Renal cortex interstitium (tissue), 11 donors: ENCODE results near the gene TLE7. TPM values are rescaled to one million over a fixed set of nuclear protein-coding genes. Genes with fewer than 3 reads are reported as not detected.

ENCODE experiments used
- DNase-seq, 11 donors: peaks; one replicate each; pipeline ENCODE4 v3.0.0-alpha.2; 2013; ENCODE audit warnings: low read depth in 9 of 11, low spot score in 4 of 11; ENCODE audit errors: extremely low read depth in 1 of 11
- polyA plus RNA-seq, 3 donors: library from polyadenylated mRNA; unstranded; fragments of 120-200 nt; gene quantifications; one replicate each; pipeline ENCODE4 v1.2.1, GENCODE V29; 2013; ENCODE audit not compliant: insufficient read length in 3 of 3

TLE7 gene
- polyA plus RNA-seq, 3 donors: not detected

GRCh38 chr16:71425746-71426068 is 16.1 kb downstream of the TLE7 start:
- no peak for DNase-seq

DNA sequence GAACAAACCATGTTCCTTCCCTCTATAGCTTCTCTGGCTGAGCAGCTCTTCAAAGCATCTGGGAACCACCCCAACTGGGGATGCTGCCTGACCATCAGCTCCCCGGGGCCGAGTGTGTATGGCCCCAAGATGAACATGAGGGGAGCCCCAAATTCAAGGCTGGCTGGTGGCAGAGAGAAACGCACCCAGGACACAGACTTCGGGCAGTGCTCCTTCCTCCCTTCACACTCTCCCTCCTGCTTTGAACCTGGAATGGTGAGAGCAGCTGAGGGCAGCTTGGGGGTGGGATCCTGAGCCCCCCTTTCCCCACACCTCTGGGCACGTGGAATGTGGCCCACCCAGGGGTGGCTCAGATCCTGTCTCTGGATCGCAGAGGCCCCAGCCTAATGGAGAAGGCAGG is 17.2 kb downstream of the TLE7 start:
- no peak for DNase-seq

DNA sequence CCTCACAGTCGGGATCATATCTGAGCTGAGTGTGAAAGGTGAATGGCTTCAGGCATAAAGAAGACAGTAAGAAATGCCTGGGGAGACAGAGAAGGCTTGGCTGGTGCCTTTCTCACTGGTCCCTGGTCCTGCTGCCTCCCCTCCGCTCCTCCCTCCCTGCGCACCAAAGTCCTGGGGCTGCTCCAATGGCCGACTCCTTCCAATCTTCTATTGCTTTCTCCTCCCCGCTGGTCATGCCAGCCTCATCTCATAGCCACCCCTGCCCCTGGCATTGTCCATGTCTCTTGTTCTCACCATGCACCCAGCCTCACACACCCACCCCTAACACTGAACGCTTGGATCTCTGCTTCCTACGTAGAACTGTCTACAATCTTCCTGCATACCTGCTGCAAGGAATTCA is 18.0 kb downstream of the TLE7 start:
- DNase-seq: no peak

DNA sequence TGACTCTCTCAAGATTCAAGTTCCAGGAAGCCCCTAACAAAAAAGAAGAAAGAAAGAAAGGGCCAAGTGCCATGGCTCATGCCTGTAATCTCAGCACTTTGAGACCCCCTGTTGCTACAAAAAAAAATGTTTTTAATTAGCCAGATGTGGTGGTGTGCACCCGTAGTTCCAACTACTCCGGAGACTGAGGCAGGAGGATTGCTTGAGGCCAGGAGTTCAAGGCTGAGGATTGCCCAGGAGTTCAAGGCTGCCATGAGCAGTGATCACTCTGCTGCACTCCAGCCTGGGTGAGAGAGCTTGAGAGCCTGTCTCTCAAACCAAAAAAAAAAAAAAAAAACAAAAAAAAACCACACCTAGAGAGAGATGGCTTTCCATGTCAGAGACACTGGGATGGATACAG is 18.8 kb downstream of the TLE7 start:
- DNase-seq: no peak

GRCh38 chr16:71421911-71422310 is 19.9 kb downstream of the TLE7 start:
- DNase-seq: no peak

DNA sequence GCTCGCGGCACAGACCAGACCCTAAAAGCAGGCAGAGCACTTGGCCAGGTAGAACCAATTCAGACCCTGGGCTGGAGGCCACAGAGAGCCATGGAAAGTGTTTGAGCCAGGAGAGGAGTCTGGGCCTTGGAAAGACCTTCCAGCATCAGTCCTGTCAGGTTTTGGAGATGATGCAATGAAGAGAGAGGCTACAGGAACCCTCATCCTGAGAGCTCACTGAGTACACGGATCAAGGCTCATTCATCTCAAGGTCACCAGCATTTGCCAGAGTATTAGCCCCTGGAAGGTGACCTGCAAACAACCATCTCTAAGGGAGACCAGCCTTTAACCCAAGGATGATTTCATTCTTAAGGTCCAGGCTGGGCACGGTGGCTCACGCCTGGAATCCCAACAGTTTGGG is 27.8 kb downstream of the TLE7 start:
- DNase-seq: no peak

DNA sequence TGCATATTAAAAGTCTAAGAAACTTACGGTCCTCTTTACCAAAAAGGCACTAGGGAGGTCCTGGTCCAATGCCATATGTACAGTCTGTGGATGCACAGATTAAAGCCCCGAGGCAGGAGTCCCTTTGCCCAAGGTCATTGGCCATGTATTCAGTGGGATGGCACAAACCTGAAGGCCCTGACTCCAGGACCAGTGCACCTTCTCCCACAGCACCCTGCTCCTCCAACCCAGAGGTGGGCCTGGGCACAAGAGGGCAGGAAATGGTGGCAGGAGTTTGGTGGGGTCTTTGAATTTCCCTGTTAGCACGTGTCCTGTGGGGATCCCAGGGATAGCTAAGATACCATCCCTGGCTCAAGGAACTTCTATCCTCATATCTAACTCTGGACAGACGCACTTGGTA is 28.5 kb downstream of the TLE7 start:
- no peak for DNase-seq

DNA sequence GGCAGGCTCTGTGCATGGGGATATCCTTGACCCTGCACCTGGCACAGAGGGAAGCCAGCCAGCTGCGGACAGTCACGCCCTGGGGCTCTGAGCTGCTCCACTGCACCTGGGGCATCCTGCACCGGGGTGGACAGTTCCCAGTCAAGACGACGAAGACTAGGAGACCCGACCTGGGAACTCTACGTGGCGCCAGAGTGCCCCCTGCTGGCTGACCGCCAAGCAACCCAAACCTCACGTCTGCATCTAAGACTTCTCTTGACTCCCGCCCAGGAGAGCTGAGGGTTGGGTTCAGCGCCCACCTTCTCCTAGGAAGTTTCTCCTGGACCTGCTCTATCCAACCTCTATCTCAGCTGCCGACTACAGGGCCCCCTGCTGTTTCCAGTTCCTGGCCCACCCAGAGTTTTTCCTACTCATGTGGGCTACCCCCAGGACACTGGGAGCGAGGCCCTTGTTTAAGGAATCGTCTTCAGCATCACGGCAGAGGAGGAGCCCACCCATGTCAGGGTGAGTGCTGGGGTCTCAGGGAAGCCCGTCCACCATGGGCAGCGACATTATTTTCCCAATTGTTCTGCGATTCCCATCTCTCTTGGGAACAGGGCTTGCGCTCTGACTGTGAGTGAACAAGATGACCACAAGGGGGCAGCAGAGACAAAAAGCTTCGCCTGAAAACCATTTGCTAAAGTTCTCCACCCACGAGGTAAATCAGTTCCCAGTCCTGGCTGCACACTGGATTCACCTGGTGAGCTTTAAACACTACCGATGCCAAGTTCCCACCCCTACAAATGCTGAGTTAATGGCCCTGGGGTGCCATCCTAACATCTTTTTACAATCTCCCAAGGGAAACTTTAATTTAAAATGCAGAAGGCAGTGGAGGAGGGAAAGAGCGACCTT is 29.3 kb downstream of the TLE7 start:
- DNase-seq: peak in 10 of 11 donors; percentile 58 to 83 (median 69)

DNA sequence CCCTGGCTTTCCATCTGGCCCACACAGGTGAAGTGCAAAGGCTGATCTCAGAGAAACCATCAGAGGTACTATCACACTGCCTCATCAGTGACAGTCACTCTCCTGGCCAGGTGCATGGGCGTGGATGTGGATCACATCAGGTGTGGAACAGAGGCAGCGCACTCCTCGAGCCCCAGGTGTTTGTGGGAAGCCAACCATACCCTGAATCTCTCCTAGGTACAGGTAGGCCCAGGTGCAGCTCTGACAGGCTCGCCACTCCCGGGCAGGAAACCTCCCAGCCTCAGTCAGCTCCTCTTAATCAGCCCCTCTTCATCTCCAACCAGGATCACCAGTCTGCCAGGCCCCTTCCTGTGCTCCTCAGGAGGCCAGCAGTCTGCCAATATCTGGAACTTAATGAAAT is 31.7 kb downstream of the TLE7 start:
- DNase-seq: no peak

- no peak for DNase-seq
Observed at GRCh38 chr16:71409011-71409775, 32.7 kb downstream of the TLE7 start.

DNA sequence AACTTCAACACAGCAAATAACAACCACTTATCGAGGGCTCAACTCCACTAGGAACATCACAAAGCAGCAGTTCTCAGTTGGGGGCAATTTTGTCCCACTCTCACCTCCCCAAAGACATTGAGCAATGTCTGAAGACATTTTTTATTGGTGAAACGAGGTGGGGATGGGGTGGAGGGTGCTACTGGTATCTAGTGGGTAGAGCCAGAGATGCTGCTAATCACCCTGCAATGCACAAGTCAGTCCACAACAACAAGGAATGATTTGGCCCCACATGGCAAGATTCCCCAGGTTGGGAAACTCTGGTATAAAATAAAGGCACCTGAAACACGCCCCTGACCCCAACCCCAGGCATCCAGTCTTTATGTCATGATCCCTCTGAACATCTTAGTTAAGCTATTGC is 33.3 kb downstream of the TLE7 start:
- DNase-seq: no peak

GRCh38 chr16:71407731-71408130 is 34.1 kb downstream of the TLE7 start:
- no peak for DNase-seq

GRCh38 chr16:71406724-71407123 is 35.1 kb downstream of the TLE7 start:
- DNase-seq: no peak

DNA sequence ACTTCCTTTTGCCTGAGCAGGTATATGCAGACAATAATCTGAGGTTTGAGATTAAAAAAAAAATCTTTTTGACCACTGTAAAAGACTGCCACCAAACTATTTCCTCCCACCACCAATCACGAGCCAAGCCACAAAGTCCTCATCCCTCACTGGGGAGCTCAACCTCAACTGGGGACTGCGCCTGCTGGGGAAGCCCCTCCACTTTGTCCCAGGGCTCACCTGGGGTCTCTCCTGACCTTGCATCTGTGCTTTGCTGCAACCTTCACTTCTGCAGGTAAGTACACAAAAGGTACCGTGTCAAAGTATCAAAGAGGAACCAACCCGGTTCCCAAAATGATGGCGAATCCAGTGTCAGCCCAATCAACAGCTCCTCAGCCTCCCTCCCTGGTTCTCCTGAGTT is 35.5 kb downstream of the TLE7 start:
- DNase-seq: no peak

- no peak for DNase-seq
Observed at GRCh38 chr16:71404364-71404763, 37.5 kb downstream of the TLE7 start.

- DNase-seq: no peak
Observed at GRCh38 chr16:71402674-71403073, 39.2 kb downstream of the TLE7 start.

DNA sequence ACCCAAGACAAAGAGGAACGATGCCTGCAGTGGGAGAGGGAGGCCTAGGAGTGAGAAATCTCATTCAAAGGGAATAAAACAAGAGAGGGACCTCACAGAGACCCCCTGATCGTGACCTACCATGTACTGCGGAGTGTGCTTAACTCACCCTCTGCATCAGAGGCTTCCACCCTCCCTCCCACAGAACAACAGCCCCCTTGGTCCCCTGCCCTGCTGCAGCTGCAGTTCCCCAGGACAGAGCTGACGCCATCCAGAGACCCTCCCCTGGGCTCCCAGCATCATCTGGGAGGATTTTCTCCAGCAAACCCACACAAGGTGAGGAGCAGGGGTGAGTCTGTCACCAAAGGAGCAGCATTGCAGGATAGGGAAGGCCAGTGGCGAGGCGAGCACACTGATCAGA is 39.8 kb downstream of the TLE7 start:
- no peak for DNase-seq

DNA sequence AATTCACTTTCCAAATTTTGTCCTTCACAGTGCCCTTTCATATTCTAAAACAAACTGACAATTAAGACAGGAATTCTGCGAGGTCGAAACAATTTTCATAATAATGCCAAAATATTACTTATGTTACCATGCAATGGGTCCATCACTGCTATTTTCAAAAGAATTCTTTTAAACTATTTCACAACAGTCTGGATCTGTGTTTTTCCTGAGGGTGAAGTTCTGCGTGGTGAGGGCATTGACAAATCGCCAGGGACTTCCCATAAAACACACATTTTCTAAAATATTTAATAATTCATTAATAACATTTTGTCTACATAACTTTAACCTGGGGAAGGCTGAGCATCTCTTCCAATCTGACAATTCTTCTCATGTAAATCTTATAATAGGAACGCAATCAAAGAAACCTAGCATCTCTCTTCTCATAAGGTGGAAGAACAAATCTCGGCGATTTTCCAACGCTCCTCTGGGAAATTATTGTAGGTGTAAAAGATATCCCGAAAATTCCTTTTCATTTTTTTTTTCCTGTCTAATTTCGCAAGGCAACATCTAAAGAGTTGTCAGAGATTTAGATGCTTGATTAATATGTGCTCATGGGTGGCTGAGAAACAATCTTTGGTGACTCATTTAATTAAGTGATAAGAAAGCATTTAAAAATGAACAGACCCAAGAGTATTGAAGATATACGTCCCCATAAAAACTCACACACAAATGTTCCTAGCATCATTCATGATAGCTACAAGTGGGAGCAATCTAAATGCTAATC is 41.9 kb downstream of the TLE7 start:
- no peak for DNase-seq

GRCh38 chr16:71396594-71396993 is 45.3 kb downstream of the TLE7 start:
- DNase-seq: peak in 2 of 11 donors; percentile 4 to 9

DNA sequence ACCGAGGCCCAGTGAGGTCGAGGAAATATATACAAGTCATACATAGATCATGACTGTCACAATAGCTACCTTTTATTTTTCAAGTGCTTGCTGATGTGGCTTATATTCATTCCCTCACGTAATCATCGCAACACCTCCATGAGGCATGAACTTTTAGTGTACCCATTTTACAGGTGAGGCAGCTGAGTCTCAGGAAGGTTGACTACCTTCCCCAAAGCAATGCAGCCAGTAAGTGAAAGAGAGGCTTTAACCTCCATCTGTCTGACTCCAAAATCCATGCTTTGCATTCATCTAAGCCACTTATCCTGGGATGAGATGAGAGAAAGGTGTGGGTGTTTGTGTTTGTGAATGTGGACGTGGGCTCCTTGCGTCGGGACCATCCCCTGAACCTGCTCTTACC is 52.5 kb downstream of the TLE7 start:
- DNase-seq: no peak
